Gastroesophageal sphincter (tissue), 3 donors: ENCODE results near the gene ADPRH.
A peak's percentile ranks its signal among the peaks of the same experiment; 100 is the strongest.

ENCODE experiments used
- POLR2AphosphoS5 ChIP-seq: sonication (generic); formaldehyde crosslinking; IDR thresholded peaks from one replicate; pipeline ENCODE4 v1.6.1; 2017; ENCODE audit warnings: antibody characterized with exemption
- TF ChIP-seq, protein P1 (sequence below), 4 experiments: fragments of 200-600 bp in 2 of 4; fragments of 450-650 bp in 2 of 4; sonication (generic) in 1 of 4; IDR thresholded peaks; one replicate each; pipeline ENCODE4 v1.5.1; 2017 to 2019; ENCODE audit warnings: antibody characterized with exemption in 4 of 4, mild to moderate bottlenecking in 2 of 4, moderate library complexity in 2 of 4

DNA sequence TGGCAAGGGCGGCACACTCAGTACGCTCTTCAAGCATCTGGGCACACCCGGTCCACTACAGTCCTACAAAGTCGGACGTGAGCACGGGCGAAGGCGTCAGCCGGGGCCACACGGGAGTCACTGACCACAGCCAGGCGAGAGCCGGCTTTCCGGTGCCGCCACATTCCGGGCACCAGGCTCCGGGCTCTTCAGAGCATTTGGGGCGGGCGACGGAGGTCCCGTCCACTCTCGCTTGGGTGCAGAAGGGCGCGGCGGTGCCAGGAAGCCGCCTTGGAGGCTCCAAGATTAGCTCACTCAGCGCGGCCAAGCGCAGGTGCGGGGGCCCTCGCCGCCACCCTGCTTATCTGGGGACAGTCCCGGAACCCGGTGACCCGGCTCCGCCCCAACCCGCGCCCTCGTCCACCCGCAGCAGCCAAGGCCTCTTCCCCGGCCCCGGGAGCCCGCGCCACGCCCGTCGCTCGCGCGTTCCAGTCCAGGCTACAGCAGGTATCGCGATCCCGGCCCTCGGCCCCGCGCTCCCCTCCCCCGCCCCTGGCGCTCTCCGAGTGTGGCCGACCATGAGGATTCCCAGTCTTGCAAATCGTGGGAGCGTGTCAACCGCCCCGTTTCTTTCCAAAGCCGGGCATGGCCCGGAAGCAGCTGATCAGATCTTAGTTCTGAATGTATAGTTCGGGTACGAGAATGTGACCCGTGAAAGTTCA is at the start of gene ADPRH:
- TF ChIP-seq POLR2AphosphoS5, result peak; percentile 32
- TF ChIP-seq, protein P1, sequence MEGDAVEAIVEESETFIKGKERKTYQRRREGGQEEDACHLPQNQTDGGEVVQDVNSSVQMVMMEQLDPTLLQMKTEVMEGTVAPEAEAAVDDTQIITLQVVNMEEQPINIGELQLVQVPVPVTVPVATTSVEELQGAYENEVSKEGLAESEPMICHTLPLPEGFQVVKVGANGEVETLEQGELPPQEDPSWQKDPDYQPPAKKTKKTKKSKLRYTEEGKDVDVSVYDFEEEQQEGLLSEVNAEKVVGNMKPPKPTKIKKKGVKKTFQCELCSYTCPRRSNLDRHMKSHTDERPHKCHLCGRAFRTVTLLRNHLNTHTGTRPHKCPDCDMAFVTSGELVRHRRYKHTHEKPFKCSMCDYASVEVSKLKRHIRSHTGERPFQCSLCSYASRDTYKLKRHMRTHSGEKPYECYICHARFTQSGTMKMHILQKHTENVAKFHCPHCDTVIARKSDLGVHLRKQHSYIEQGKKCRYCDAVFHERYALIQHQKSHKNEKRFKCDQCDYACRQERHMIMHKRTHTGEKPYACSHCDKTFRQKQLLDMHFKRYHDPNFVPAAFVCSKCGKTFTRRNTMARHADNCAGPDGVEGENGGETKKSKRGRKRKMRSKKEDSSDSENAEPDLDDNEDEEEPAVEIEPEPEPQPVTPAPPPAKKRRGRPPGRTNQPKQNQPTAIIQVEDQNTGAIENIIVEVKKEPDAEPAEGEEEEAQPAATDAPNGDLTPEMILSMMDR (IDR thresholded peaks at IDR 0.05), result peak in 2 of 4 experiments; percentile 4 to 8
